GM10248 (cell line): ENCODE measurements around the gene PPP1R9A.

Experiments used
- CTCF ChIA-PET: fragments of 300-600 bp; sonication (Branson Sonifier 250); formaldehyde crosslinking; extraction: SDS; loops from one replicate; lab custom pipeline; 2021; ENCODE audit warnings: antibody characterized with exemption; lab: Yijun Ruan, JAX
- POLR2A ChIA-PET: fragments of 350-650 bp; sonication (Branson Sonifier 250); formaldehyde crosslinking; extraction: SDS; loops from one replicate; lab custom pipeline; 2020; ENCODE audit warnings: antibody characterized with exemption; lab: Yijun Ruan, JAX
- DNase-seq: peaks from one replicate; pipeline ENCODE4 v3.0.0; 2012; ENCODE audit errors: extremely low spot score
- CTCF ChIP-seq: IDR thresholded peaks from 2 replicates; pipeline ENCODE4 v1.5.1; 2012; ENCODE audit warnings: mild to moderate bottlenecking, low read depth; ENCODE audit errors: extremely low read depth, missing control alignments, control extremely low read depth

Gene PPP1R9A

GRCh38 chr7:95011146-95011928, 103.9 kb downstream of the PPP1R9A start:
- CTCF ChIA-PET = interaction anchor here (1.2 kb wide), 1 partner anchor 9 kb away, joined by 4 read pairs; no protein-coding TSS in a partner anchor
- no peak for DNase-seq
- TF ChIP-seq CTCF = no peak
- POLR2A ChIA-PET = no interaction called here

- DNase-seq = no peak
- CTCF ChIA-PET = interaction anchor here (1.2 kb wide), 1 partner anchor 9 kb away, joined by 4 read pairs; no protein-coding TSS in a partner anchor
- POLR2A ChIA-PET = no interaction called here
- no peak for TF ChIP-seq CTCF
Observed at GRCh38 chr7:95011995-95012394, 104.6 kb downstream of the PPP1R9A start.

- ChIA-PET CTCF (interaction anchor here (1.0 to 1.3 kb wide), 2 partner anchors 9 to 26 kb away, joined by 3 read pairs; no protein-coding TSS in a partner anchor), POLR2A (no interaction called here)
Observed at GRCh38 chr7:95018021-95018420, 110.6 kb downstream of the PPP1R9A start.

GRCh38 chr7:95026018-95026417, 118.6 kb downstream of the PPP1R9A start:
- no peak for DNase-seq
- ChIA-PET POLR2A (no interaction called here), CTCF (no interaction called here)
- no peak for TF ChIP-seq CTCF

More at GRCh38 chr7:95018021-95018420, 110.6 kb downstream of the PPP1R9A start:
- no peak for DNase-seq
- no peak for TF ChIP-seq CTCF

GRCh38 chr7:95026421-95027072, 119.2 kb downstream of the PPP1R9A start:
- TF ChIP-seq CTCF = no peak
- DNase-seq = no peak
- CTCF ChIA-PET = interaction anchor here (1.2 kb wide), 1 partner anchor 9 kb away, joined by 3 read pairs; no protein-coding TSS in a partner anchor
- POLR2A ChIA-PET = no interaction called here

- no peak for DNase-seq
- ChIA-PET POLR2A (no interaction called here), CTCF (interaction anchor here (1.2 kb wide), 1 partner anchor 9 kb away, joined by 3 read pairs; no protein-coding TSS in a partner anchor)
- no peak for TF ChIP-seq CTCF
Observed at GRCh38 chr7:95027234-95027872, 120.0 kb downstream of the PPP1R9A start.
